ENCODE results near the gene KIAA0408. TPM values are rescaled to one million over a fixed set of nuclear protein-coding genes. Genes with fewer than 3 reads are reported as not detected.

The KIAA0408 gene
- total RNA-seq, 1 donor from 2014 or later = 0.91 TPM

DNA sequence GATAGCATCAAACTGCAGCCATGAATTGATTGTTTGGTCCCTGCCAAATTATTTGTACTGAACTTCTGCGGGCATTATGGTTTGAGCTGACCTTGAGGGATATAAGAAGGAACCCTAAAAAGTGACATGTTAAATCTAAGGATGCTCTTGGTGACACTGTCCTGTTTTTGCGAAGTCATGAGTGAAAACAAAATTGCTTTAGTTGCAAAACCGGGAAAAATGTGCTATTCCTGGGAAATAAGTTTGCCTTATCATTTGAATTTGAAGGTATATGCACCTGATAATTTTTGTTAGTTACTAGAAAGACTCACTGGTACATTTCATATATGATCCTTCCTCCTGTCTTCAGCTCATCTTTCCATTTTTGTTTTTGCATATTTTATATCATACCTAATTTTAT is 7.8 kb downstream of the KIAA0408 start:
- Mint-ChIP-seq H3K27ac (no peak overlapping the region), H3K36me3 (ENCODE audit: insufficient read depth) (no peaks in the 10 kb centered on the region), H3K9me3 (ENCODE audit: low read depth) (no peaks in the 10 kb centered on the region), H3K27me3 (no peaks in the 10 kb centered on the region), H3K4me3 (ENCODE audit: low read depth) (no peak overlapping the region), H3K4me1 (ENCODE audit: low read depth) (peaks cover 2% of the 10 kb centered on the region)
- TF ChIP-seq, protein P1, sequence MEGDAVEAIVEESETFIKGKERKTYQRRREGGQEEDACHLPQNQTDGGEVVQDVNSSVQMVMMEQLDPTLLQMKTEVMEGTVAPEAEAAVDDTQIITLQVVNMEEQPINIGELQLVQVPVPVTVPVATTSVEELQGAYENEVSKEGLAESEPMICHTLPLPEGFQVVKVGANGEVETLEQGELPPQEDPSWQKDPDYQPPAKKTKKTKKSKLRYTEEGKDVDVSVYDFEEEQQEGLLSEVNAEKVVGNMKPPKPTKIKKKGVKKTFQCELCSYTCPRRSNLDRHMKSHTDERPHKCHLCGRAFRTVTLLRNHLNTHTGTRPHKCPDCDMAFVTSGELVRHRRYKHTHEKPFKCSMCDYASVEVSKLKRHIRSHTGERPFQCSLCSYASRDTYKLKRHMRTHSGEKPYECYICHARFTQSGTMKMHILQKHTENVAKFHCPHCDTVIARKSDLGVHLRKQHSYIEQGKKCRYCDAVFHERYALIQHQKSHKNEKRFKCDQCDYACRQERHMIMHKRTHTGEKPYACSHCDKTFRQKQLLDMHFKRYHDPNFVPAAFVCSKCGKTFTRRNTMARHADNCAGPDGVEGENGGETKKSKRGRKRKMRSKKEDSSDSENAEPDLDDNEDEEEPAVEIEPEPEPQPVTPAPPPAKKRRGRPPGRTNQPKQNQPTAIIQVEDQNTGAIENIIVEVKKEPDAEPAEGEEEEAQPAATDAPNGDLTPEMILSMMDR (IDR thresholded peaks at IDR 0.05; ENCODE audit: unreplicated experiment) = no peak
- no peak for DNase-seq (ENCODE audit: low spot score, unreplicated experiment)

DNA sequence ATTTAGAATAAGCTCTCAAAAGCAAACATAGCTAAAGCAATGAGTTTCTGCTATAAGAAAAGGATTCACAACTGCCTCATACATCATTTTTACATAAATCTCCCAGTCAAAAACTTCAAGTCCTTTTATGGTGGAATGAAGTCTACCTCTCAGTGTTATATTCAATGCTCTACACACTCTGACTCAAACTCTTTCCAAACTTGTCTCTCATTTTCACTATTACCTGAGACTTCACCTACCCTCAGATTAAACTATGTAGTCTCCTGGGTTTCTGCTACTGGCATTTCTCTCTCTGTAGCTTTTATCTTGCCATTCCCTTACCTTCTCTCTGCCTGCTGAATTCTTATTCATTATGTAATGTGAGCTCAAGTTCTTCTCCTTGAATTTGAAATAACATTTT is 11.4 kb downstream of the KIAA0408 start:
- Mint-ChIP-seq H3K4me3 (ENCODE audit: low read depth) (no peak overlapping the region), H3K27me3 (no peaks in the 10 kb centered on the region), H3K27ac (no peak overlapping the region), H3K4me1 (ENCODE audit: low read depth) (no peaks in the 10 kb centered on the region), H3K36me3 (ENCODE audit: insufficient read depth) (no peaks in the 10 kb centered on the region), H3K9me3 (ENCODE audit: low read depth) (no peaks in the 10 kb centered on the region)
- no peak for DNase-seq (ENCODE audit: low spot score, unreplicated experiment)
- TF ChIP-seq, protein P1 (IDR thresholded peaks at IDR 0.05; ENCODE audit: unreplicated experiment) = no peak

DNA sequence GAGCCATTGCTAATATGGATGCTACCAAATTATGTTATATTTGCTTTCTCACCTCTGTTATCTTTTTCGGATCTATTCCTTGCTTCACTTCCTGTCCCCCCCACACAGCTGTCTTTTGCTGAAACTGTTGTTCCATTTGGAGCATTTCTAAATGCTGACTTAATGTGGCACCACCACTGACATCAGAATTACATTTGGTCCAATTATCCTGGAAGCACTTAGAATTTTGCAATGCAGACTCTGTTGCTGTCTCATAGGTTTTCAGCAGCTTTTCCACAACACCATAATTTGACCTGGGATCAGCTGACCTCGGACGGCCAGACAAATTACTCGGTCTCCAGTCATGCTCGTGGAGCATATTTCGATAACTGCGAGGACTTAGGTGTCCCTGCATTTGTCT is 12.8 kb downstream of the KIAA0408 start:
- TF ChIP-seq, protein P1 (IDR thresholded peaks at IDR 0.05; ENCODE audit: unreplicated experiment) = no peak
- Mint-ChIP-seq H3K27ac (no peak overlapping the region), H3K4me1 (ENCODE audit: low read depth) (no peaks in the 10 kb centered on the region), H3K4me3 (ENCODE audit: low read depth) (no peak overlapping the region), H3K9me3 (ENCODE audit: low read depth) (no peaks in the 10 kb centered on the region), H3K27me3 (no peaks in the 10 kb centered on the region), H3K36me3 (ENCODE audit: insufficient read depth) (no peaks in the 10 kb centered on the region)
- no peak for DNase-seq (ENCODE audit: low spot score, unreplicated experiment)

DNA sequence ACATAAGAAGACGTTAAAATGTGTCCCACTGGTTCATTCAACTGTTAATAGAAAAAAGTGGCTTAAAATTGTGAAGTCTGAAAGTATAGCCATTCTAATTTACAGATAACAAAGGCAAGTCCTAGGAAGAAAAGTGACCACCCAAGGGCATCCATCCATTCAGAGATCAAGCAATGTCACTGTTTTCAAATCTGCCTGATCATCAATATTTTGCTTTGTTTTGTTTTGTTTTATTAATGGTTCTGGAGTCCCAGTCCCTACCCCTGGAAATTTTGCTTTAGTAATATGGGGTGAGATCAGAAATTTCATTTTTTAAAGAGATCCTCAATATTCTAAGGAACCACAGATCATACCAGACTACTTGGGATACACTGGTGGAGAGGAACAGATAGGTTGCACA is 17.3 kb downstream of the KIAA0408 start:
- Mint-ChIP-seq H3K9me3 (ENCODE audit: low read depth) (no peaks in the 10 kb centered on the region), H3K27ac (no peak overlapping the region), H3K4me1 (ENCODE audit: low read depth) (no peaks in the 10 kb centered on the region), H3K27me3 (no peaks in the 10 kb centered on the region), H3K36me3 (ENCODE audit: insufficient read depth) (no peaks in the 10 kb centered on the region), H3K4me3 (ENCODE audit: low read depth) (no peak overlapping the region)
- TF ChIP-seq, protein P1 (IDR thresholded peaks at IDR 0.05; ENCODE audit: unreplicated experiment) = no peak
- no peak for DNase-seq (ENCODE audit: low spot score, unreplicated experiment)

DNA sequence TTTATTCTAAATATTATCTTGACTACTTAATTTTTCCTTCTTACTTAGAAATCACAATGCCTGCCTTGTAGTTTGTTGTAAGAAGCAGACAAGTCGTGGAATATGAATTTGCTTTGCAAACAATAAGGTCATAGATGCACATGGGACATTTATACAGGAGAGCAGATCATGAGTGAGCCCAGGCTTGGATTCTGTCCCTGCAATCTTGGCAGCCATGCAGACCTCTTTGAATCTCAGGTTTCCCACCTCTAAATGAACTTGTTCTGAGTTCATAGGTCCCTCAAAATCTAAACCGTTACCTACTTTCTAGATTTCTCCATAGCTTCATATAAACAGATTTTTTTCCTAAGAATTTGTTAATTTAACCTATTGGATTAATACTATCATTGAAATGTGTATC is 19.5 kb downstream of the KIAA0408 start:
- DNase-seq (ENCODE audit: low spot score, unreplicated experiment) = no peak
- no peaks in the 10 kb centered on the region for H3K27me3 Mint-ChIP-seq
- no peaks in the 10 kb centered on the region for H3K36me3 Mint-ChIP-seq (ENCODE audit: insufficient read depth)
- H3K9me3 Mint-ChIP-seq (ENCODE audit: low read depth) = no peaks in the 10 kb centered on the region
- TF ChIP-seq, protein P1 (IDR thresholded peaks at IDR 0.05; ENCODE audit: unreplicated experiment) = no peak
- H3K4me3 Mint-ChIP-seq (ENCODE audit: low read depth) = no peak overlapping the region
- no peak overlapping the region for H3K27ac Mint-ChIP-seq
- H3K4me1 Mint-ChIP-seq (ENCODE audit: low read depth) = no peaks in the 10 kb centered on the region
